Ishikawa (cell line): ENCODE measurements around the gene ARFGEF3.

Experiments used
- CEBPB ChIP-seq: IDR thresholded peaks from 2 replicates; pipeline ENCODE4 v1.6.1; 2012
- CREB1 ChIP-seq: IDR thresholded peaks from 2 replicates; pipeline ENCODE4 v1.6.1; 2012; ENCODE audit warnings: low read depth
- EGR1 ChIP-seq: IDR thresholded peaks from 2 replicates; pipeline ENCODE4 v1.6.1; 2012
- EP300 ChIP-seq: IDR thresholded peaks from 2 replicates; pipeline ENCODE4 v1.6.1; 2012; ENCODE audit warnings: borderline replicate concordance
- FOXM1 ChIP-seq: IDR thresholded peaks from 2 replicates; pipeline ENCODE4 v1.6.1; 2012; ENCODE audit warnings: low read depth, borderline replicate concordance
- NFIC ChIP-seq: IDR thresholded peaks from 2 replicates; pipeline ENCODE4 v1.6.1; 2012
- RAD21 ChIP-seq: IDR thresholded peaks from 2 replicates; pipeline ENCODE4 v1.6.1; 2012; ENCODE audit warnings: low read depth
- TAF1 ChIP-seq: IDR thresholded peaks from 2 replicates; pipeline ENCODE4 v1.6.1; 2012; ENCODE audit warnings: low read depth, mild to moderate bottlenecking
- TCF12 ChIP-seq: IDR thresholded peaks from 2 replicates; pipeline ENCODE4 v1.6.1; 2012; ENCODE audit warnings: low read depth
- TEAD4 ChIP-seq: IDR thresholded peaks from 2 replicates; pipeline ENCODE4 v1.6.1; 2012
- YY1 ChIP-seq: IDR thresholded peaks from 2 replicates; pipeline ENCODE4 v1.6.1; 2012; ENCODE audit warnings: low read depth
- ZBTB7A ChIP-seq: IDR thresholded peaks from 2 replicates; pipeline ENCODE4 v1.6.1; 2012; ENCODE audit warnings: low read depth
- TF ChIP-seq, protein P1 (sequence below): IDR thresholded peaks from 2 replicates; pipeline ENCODE4 v1.6.1; 2012
- TF ChIP-seq, protein P2 (sequence below): IDR thresholded peaks from 2 replicates; pipeline ENCODE4 v1.6.1; 2012; ENCODE audit warnings: low read depth, mild to moderate bottlenecking
- TF ChIP-seq, protein P3 (sequence below): IDR thresholded peaks from 2 replicates; pipeline ENCODE4 v1.6.1; 2012

ARFGEF3 gene

DNA sequence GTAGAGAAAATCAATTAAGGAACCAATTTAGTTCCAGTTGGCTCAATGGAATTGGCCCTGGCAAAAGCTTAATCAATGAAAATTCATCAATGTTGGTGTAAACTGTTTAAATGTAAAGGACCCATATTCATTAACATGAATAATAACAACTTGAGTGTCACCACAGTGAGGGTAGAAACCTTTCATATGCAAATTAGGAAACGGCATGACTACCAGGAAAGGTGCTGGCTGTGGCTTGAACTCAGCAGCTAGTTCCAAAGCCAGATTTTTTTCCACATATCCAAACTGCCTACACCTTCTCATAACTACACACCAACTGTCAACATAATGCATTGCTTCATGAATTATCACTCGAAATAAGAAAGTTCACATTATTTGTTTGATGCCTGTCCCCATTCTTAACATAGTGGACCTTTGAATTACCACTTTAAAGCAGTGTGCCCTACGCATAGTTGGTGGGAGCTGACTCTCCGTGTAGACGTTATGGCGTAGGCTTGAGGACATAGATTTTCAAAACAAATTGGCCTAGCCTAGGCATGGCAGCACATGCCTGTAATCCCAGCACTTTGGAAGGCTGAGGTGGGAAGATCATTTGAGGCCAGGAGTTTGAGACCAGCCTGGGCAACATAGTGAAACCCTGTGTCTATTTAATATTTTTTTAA, 36.8 kb downstream of the ARFGEF3 start:
- TF ChIP-seq FOXM1 (no peak), NFIC (no peak)

DNA sequence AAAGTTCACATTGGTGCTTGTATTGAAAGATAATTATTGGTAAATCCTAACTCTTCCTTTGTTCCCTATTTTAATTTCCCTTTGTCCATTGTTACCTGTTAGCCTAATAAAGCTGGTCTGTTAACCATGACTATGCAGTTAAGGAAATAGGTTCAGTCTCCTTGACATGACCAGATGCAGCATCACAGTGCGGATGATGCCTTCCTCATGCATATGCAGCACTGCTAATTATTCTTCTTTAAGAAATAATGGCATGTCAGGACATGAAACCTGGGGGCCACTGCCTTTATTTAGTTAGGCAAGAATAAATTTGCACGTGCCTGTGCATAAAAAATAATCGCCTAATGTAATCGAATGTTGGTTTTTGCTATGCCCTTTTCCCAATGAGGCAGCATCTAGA, 40.1 kb downstream of the ARFGEF3 start:
- TF ChIP-seq ZBTB7A = no peak
- TF ChIP-seq, protein P1, sequence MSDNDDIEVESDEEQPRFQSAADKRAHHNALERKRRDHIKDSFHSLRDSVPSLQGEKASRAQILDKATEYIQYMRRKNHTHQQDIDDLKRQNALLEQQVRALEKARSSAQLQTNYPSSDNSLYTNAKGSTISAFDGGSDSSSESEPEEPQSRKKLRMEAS = no peak
- TF ChIP-seq, protein P2, sequence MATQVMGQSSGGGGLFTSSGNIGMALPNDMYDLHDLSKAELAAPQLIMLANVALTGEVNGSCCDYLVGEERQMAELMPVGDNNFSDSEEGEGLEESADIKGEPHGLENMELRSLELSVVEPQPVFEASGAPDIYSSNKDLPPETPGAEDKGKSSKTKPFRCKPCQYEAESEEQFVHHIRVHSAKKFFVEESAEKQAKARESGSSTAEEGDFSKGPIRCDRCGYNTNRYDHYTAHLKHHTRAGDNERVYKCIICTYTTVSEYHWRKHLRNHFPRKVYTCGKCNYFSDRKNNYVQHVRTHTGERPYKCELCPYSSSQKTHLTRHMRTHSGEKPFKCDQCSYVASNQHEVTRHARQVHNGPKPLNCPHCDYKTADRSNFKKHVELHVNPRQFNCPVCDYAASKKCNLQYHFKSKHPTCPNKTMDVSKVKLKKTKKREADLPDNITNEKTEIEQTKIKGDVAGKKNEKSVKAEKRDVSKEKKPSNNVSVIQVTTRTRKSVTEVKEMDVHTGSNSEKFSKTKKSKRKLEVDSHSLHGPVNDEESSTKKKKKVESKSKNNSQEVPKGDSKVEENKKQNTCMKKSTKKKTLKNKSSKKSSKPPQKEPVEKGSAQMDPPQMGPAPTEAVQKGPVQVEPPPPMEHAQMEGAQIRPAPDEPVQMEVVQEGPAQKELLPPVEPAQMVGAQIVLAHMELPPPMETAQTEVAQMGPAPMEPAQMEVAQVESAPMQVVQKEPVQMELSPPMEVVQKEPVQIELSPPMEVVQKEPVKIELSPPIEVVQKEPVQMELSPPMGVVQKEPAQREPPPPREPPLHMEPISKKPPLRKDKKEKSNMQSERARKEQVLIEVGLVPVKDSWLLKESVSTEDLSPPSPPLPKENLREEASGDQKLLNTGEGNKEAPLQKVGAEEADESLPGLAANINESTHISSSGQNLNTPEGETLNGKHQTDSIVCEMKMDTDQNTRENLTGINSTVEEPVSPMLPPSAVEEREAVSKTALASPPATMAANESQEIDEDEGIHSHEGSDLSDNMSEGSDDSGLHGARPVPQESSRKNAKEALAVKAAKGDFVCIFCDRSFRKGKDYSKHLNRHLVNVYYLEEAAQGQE = no peak

DNA sequence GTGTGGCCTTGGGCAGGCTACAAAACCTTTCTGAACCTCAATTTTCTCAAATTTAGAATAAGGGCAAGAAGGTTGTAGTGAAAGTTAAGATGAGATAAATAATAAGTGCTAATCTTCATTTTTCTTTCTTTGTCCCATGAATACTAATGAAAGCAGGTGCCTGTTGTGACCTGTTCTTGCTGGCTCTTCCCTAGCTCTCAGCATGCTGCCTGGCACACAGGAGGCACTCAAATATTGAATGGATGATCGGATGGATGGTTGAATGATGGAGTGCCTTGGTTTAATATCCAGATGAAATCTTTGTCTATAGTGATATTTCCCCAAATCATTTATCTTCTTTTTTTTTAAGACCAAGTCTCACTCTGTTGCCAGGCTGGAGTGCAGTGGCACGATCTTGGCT, 41.6 kb downstream of the ARFGEF3 start:
- TF ChIP-seq TEAD4 (no peak), FOXM1 (no peak), YY1 (no peak), TAF1 (no peak), RAD21 (no peak), EGR1 (no peak), CREB1 (no peak), NFIC (no peak), CEBPB (no peak)
- TF ChIP-seq, protein P3, sequence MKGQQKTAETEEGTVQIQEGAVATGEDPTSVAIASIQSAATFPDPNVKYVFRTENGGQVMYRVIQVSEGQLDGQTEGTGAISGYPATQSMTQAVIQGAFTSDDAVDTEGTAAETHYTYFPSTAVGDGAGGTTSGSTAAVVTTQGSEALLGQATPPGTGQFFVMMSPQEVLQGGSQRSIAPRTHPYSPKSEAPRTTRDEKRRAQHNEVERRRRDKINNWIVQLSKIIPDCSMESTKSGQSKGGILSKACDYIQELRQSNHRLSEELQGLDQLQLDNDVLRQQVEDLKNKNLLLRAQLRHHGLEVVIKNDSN = no peak
- TF ChIP-seq, protein P2 = no peak
- TF ChIP-seq, protein P1 = no peak

DNA sequence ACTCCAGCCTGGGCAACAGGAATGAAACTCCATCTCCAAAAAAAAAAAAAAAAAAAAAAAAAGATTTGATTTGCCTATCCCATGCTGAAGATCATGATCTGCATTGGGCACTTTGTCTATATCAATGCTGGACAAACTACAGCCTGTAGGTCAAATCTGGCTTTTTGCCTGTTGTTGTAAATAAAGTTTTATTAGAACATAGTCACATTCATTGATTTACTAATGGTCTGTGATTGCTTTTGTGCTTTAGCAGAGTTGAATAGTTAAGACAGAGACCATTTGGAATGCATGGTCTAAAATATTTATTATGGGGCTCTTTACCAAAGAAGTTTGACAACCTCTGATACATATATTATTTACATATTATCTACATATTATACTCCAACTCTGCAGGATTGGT, 42.6 kb downstream of the ARFGEF3 start:
- TF ChIP-seq RAD21 (no peak), ZBTB7A (no peak), TEAD4 (no peak), EGR1 (no peak), FOXM1 (no peak), CEBPB (no peak), EP300 (no peak), NFIC (no peak), TAF1 (no peak)
- TF ChIP-seq, protein P1 = no peak
- TF ChIP-seq, protein P2 = no peak
- TF ChIP-seq, protein P3 = no peak

GRCh38 chr6:138204792-138205384, 43.1 kb downstream of the ARFGEF3 start:
- TF ChIP-seq FOXM1 (no peak), EP300 (no peak), EGR1 (no peak), RAD21 (no peak), YY1 (no peak), TEAD4 (no peak), ZBTB7A (no peak), TCF12 (no peak), CEBPB (no peak), CREB1 (no peak), NFIC (no peak), TAF1 (no peak)
- TF ChIP-seq, protein P2 = no peak
- TF ChIP-seq, protein P3 = no peak
- TF ChIP-seq, protein P1 = no peak
